HG03196 (cell line): ENCODE measurements around the gene RBM33.
"Not testable (repeated sequence)": the region's sequence is repeated elsewhere in the genome, so short reads cannot be mapped to it uniquely, and the experiment has no call there.

Experiments
- ATAC-seq: cut with Tn5 transposase; IDR thresholded peaks from one replicate; pipeline ENCODE4 v1.9.1; 2021; ENCODE audit not compliant: unreplicated experiment

RBM33 gene

DNA sequence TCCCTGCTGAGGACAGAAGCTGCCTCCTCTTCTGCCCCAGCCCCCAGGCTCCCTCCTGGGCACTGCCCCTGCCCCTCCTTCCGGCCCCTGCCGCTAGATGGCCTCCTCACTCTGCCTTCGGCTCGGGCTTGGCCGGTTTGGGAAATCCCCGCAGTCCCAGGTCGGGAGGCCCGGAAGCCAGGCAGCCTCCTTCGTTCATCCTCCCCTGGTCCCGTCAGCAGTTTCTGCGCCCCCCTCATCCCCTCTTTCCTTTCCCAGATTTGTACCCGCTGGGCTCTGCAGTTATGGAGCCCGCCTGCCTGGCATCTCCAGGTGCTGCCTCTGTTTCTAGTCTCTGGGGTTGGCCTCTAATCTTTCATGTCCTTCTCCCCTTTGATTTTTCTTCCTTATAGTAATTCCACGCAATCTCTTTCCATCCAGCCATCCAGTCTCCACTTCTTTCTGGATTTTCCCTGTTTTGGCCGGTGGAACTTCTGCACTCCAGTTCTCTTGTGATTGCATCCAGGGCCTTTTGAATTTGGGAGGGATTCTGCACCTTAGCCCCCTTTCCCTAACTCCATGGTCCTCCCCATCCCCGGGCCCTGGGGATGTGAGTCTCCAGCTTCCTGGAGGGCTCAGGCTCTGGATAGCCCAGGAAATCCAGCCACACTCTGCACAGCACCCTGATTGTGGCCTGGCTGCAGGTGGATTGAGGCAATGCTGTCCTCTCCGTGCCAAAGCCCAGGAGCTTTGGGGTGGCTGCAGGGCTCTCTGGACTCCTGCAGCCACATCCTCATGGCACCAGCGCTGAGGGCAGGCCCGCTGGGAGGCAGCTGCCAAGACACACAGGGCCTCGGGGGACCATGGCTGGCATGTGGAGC is 171.1 kb downstream of the RBM33 start:
- peak; percentile 78 for ATAC-seq

DNA sequence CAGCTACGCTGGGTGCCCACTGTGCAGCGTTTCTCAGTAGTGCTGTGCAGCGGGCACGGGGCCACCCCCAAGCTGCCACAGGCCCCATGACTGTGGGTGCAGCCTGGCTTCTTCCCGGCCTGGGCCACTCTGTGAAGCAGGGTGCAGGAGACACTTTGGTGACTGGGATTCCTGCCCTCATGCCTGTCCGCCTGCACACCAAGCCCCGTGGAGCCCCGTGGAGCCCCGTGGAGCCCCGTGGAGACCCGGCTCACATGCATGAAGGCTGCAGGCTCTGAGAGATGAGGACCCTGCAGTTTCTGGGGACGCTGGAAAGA is 171.7 kb downstream of the RBM33 start:
- no peak for ATAC-seq

DNA sequence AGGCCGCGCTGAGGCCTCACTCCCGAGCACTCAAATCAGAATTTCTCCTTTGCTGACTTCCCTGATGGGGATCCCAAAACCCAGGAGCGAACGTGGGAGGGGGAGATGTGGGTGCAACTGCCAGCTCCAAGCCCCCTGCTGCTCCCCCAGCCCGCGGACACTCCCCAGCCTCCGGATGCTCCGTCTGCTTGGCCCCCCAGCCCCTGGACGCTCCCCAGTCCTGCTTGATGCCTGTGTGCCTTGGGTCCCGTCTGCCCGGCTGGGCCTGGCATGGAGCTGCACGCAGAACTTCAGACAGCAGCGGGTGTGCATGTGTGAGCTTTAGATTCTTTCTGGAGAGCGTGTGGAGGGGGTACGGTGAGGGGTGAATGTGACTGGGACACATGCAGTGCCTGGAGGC is 172.5 kb downstream of the RBM33 start:
- ATAC-seq: no peak

DNA sequence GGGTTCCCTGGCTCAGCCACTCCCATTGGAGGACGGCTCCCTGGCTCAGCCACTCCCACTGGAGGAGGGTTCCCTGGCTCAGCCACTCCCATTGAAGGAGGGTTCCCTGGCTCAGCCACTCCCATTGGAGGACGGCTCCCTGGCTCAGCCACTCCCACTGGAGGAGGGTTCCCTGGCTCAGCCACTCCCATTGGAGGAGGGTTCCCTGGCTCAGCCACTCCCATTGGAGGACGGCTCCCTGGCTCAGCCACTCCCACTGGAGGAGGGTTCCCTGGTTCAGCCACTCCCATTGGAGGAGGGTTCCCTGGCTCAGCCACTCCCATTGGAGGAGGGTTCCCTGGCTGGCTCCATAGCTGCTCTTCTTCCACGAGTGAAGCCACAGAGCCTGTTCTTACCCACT is 173.1 kb downstream of the RBM33 start:
- not testable (repeated sequence) for ATAC-seq

DNA sequence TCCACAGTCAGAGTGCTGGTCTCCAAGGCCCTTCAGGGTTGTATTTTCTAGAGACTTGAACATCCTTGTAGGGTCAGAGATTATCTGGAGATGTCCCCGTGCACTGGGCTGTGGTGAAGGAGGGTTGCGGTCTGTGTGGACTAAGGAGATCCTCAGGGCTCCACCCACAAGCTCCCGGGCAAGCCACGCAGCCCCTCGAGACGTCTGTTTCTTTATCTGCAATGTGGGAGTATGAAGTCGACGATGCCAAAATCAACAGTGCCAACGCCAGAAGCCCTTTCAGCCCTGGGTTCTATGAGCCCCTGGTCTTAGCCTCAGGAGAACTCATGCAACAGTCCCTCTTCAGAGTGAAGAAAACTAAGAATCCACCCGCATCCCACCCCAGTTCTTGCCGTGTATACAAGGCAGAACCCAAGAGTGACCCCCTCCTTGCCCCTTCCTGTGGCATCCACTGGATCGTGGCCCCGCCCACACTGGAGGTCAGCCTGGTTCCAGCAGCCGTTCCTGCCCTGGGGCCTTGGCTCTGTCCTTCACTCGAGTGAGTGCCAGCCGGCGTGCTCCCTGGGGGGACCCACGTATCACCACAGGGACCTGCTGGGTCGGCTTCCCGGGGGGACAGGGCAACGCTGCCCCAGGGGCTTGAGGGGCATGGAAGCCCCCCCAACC is 173.8 kb downstream of the RBM33 start:
- no peak for ATAC-seq

DNA sequence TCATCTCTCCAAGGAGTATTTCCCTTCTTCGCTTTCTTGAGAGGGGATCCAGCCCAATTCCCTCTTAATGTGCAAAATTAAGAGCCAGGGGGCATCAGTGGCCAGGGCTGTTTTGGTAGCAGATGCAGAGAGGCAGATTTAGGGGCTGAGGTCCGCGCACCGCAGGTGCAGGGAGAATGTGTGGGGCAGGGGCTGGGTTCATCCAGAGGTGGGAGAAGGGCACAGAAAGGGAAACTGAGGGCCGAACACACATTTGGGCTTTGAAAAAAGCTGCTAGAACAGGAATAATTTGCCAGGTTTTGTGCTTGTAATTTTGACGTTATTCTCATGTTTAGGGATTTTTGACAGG is 174.3 kb downstream of the RBM33 start:
- ATAC-seq: no peak

DNA sequence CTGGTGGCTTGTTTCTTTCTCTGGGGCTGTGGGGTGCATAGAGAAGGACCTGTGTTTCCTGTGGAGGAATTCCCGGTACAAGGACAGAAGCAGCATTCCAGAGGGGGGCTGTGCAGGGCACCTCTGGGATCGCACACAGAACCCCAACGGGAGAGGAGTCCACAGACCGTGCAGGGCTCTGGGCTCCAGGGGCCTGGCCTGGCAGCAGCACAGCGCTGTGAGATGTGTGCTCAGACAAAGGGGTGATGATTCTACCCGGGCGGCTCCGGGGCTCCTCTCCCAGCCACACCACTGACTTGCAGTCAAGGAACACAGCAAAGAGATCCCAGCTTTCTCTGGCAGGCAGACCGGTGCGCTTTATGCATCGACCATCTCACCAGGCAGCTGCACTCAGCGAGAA is 174.7 kb downstream of the RBM33 start:
- no peak for ATAC-seq

DNA sequence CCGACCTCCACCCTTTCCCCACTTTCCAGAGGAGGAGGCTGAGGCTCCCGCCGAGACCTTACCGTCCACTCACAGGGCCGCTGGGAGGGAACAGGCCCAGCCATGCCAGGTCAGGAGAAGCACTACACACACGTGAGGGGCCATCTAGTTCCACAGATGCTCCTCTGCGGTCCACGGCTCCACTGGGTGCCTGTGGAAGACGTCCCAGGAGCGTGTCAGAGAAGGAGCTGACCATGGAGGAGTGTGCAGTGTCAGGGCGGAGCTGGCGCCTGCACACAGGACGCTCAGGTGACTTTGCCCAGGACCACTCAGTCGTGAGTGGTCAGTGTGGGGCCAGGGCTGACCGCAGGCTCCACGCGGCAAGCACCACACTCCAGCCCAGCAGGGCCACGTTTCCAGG is 175.8 kb downstream of the RBM33 start:
- ATAC-seq: no peak

DNA sequence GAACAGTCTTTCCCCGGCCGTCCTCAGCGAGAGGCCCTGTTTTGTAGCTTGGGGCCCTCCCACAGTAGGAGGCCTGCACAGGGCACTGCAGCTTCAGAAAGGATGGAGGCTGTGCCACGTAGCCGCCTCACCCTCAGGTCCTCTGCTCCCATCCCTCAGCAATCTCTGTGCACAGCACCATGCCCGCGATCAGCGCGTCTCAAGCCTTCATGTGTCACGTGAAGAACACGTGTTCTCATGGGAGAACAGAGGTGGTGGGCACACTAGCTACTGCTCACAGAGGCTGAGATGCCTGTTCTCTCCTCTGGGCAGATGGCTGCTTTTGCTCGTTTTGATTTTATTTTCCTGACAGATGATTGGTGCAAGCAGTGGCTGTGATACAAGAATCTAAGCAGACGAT is 176.3 kb downstream of the RBM33 start:
- ATAC-seq: no peak

DNA sequence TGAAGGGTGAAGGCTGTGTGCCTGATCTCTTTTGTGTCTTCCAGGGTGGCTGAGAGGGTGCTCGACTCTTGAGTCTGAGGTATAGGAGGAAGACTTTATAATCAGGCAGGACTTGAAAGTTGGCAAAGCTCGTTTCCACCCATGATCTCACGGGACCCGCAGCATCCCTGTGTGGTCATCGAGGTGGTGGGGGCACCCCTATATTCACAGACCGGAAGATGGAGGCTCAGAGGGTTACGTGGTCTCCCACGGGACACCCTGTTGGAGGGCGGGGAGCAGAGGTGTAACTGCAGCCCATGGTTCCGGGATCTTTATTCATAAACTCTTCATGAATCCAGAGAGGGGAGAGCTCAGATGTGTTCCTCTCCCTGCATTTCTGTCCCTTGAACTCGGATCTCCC is 177.4 kb downstream of the RBM33 start:
- no peak for ATAC-seq

DNA sequence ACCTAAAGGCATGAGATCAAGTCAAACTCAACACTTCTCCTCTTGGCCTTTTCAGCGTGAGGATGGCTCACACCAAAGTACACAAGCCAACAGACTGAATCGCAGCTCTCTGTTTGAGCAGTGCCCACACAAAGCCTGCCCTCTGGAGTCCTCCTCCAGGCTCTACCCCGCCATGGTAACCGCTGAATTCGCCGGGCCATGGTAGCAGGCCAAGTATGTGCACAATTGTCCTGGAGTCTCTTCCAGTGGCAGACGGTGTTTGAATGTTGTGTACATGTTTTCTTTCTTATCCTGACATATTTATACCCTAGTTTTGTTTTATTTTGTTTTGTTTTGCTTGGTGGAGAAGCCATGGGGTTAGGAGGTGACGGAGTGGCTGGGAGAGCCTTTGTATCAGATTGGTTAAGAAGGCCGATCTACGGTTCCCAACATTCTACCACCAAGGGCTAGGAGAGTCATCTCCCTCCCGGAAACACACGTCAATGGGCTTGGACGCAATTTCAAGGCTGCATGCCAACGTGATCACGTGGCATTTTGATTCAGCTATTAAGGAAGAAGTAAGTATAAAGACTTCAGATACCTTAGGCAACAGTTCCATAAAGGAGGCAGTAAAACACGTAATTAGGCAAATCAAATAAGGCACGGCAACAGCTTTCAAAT is 179.9 kb downstream of the RBM33 start:
- ATAC-seq: no peak

DNA sequence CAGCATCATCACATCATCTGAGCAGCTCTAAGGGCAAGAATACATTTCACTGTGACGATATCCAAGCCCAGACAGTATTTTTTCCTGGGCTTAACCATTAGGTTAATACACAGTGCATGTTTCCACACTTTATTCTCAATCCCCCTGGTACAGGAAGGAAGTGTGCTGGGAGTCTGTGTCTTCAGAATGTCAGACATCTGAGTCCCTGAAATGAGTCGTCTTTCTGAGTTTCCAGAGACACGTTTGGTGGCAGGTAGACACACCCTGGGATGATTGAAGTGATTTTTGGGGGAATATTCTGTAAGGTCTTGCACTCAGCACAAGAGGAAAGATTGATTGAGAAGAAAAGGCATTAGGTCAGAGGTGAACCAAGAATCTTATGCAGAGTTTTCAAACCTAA is 180.9 kb downstream of the RBM33 start:
- no peak for ATAC-seq

DNA sequence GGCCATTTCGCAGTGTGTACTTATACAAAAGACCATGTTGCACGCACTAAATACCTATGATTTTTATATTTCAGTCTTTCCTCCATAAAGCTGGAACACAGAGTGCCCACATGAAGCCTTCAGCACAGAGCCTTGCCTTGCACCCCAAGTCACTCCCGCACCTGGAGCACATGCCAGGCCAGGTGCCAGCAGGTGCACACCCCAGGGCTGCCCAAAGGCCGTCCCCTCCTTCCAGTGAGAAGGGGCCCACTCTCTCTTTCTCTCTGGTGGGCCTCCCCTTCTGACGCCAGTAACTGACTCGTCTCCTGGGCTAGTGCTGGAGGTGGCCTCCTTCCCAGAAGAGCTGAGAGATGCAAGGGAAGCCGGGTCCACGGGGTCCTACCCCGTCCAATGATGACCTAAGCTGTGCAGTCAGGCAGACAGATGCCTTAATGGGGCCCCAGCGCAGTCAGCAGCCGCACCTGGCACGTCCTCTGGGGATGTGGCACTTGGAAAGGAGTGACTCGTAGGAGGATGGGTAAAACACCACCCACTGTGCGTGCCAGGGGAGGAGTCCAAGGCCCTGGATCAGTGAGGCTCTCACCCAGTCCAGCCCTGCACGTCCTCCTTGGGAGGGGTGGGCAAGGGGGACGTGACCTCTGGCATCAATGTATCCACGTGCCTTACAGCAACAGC is 185.5 kb downstream of the RBM33 start:
- ATAC-seq: no peak
